Caco-2 (cell line): ENCODE results near the gene CCM2. TPM values are rescaled to one million over a fixed set of nuclear protein-coding genes. Genes with fewer than 3 reads are reported as not detected.

Source experiments
- BruUV-seq: library from RNA; stranded (reverse); fragments of 400-500 nt; replicated peaks from 2 replicates; lab custom pipeline; 2021; lab: Mats Ljungman, UMichigan
- CTCF ChIA-PET: fragments of 300-600 bp; sonication (Branson Sonifier 250); formaldehyde crosslinking; loops from one replicate; lab custom pipeline; 2022; ENCODE audit warnings: antibody characterized with exemption; lab: Charles Lee
- POLR2A ChIA-PET: fragments of 300-600 bp; sonication (Branson Sonifier 250); formaldehyde crosslinking; loops from one replicate; lab custom pipeline; 2022; ENCODE audit warnings: antibody characterized with exemption; lab: Charles Lee
- DNase-seq, 2 experiments: peaks; one replicate each; pipeline versions ENCODE4 v3.0.0 to v3.0.0-alpha.2; 2020 to 2022
- H3K27me3 ChIP-seq: replicated peaks from 2 replicates; pipeline ENCODE4 v1.6.0; 2011; ENCODE audit warnings: low read length; ENCODE audit not compliant: control insufficient read depth, insufficient read depth
- H3K36me3 ChIP-seq: 2 replicates; pipeline ENCODE4 v1.5.1; 2011; ENCODE audit warnings: low read length; ENCODE audit not compliant: control insufficient read depth, insufficient read depth
- H3K4me1 ChIP-seq: fragments of 250-450 bp; sonication (Bioruptor Pico); 2 replicates; pipeline ENCODE4 v1.5.1; 2020; ENCODE audit warnings: mild to moderate bottlenecking
- H3K4me3 ChIP-seq: 2 replicates; pipeline ENCODE4 v1.5.1; 2011; ENCODE audit warnings: low read depth, mild to moderate bottlenecking, control low read depth, low read length
- H3K9me3 ChIP-seq: fragments of 250-450 bp; sonication (Bioruptor Pico); 2 replicates; pipeline ENCODE4 v1.5.1; 2020; ENCODE audit warnings: mild to moderate bottlenecking, moderate library complexity
- H3K27ac Mint-ChIP-seq: one replicate; pipeline ENCODE4 v1.8.0; 2022; ENCODE audit warnings: mixed read lengths; ENCODE audit not compliant: unreplicated experiment
- H3K27me3 Mint-ChIP-seq: one replicate; pipeline ENCODE4 v1.8.0; 2022; ENCODE audit warnings: mixed read lengths; ENCODE audit not compliant: insufficient read depth, unreplicated experiment
- H3K36me3 Mint-ChIP-seq: one replicate; pipeline ENCODE4 v1.8.0; 2022; ENCODE audit warnings: mild to moderate bottlenecking, mixed read lengths; ENCODE audit not compliant: insufficient read depth, unreplicated experiment
- H3K4me1 Mint-ChIP-seq: one replicate; pipeline ENCODE4 v1.8.0; 2022; ENCODE audit warnings: low read depth, mixed read lengths; ENCODE audit not compliant: unreplicated experiment
- H3K4me3 Mint-ChIP-seq: one replicate; pipeline ENCODE4 v1.8.0; 2022; ENCODE audit warnings: mild to moderate bottlenecking, moderate library complexity, mixed read lengths; ENCODE audit not compliant: unreplicated experiment
- H3K9me3 Mint-ChIP-seq: one replicate; pipeline ENCODE4 v1.8.0; 2022; ENCODE audit warnings: mixed read lengths; ENCODE audit not compliant: unreplicated experiment
- CTCF ChIP-seq, 2 experiments: fragments of 200-600 bp in 1 of 2; IDR thresholded peaks; 1 replicate in 1 of 2; 2 replicates in 1 of 2; pipeline versions ENCODE4 v1.5.1 to v1.8.0; 2011 to 2022; ENCODE audit warnings: antibody characterized with exemption in 1 of 2, control low read depth in 1 of 2, inconsistent platforms in 1 of 2, low read depth in 1 of 2, low read length in 1 of 2, mild to moderate bottlenecking in 1 of 2, moderate library complexity in 1 of 2; ENCODE audit not compliant: insufficient read depth in 1 of 2, severe bottlenecking in 1 of 2, unreplicated experiment in 1 of 2
- intact Hi-C: fragments of 100-400 bp; cut with micrococcal nuclease; formaldehyde crosslinking; loops from one replicate; pipeline ENCODE4 v1.10.0; 2022; ENCODE audit not compliant: unreplicated experiment
- total RNA-seq: library from RNA; stranded (reverse); gene quantifications from 2 replicates; pipeline ENCODE4 v1.2.3, GENCODE V29; 2022

Gene CCM2
- total RNA-seq, 1 experiment from 2014 or later: 28.2 TPM

- no TSS peak for BruUV-seq
- no peaks in the 10 kb centered on the region for H3K9me3 Mint-ChIP-seq
Measured at GRCh38 chr7:45105588-45106188, 105.7 kb downstream of the CCM2 start.

GRCh38 chr7:45106820-45107219 lies 106.8 kb downstream of the CCM2 start:
- H3K4me1 ChIP-seq: no peaks in the 10 kb centered on the region
- H3K9me3 ChIP-seq: no peaks in the 10 kb centered on the region
- H3K27me3 Mint-ChIP-seq: no peaks in the 10 kb centered on the region
- peaks cover 6% of the 10 kb centered on the region for H3K4me1 Mint-ChIP-seq
- H3K36me3 ChIP-seq: peaks cover 17% of the 10 kb centered on the region
- H3K27me3 ChIP-seq: no peaks in the 10 kb centered on the region
- ChIA-PET CTCF (no interaction called here), POLR2A (no interaction called here)
- intact Hi-C loops: no loop called here
- BruUV-seq: no TSS peak
- DNase-seq: no peak
- H3K4me3 Mint-ChIP-seq: no peak overlapping the region
- H3K4me3 ChIP-seq: no peak overlapping the region
- TF ChIP-seq CTCF (IDR thresholded peaks at IDR 0.05; ENCODE audit: insufficient read depth in 1 of 2, low read depth in 1 of 2, low read length in 1 of 2, severe bottlenecking in 1 of 2, unreplicated experiment in 1 of 2): no peak
- no peaks in the 10 kb centered on the region for H3K9me3 Mint-ChIP-seq
- no peak overlapping the region for H3K27ac Mint-ChIP-seq
- peaks cover 92% of the 10 kb centered on the region for H3K36me3 Mint-ChIP-seq

More at GRCh38 chr7:45105588-45106188, 105.7 kb downstream of the CCM2 start:
- Histone ChIP-seq H3K4me3 (no peak overlapping the region), H3K9me3 (no peaks in the 10 kb centered on the region), H3K4me1 (no peaks in the 10 kb centered on the region), H3K27me3 (no peaks in the 10 kb centered on the region), H3K36me3 (peaks cover 19% of the 10 kb centered on the region)
- intact Hi-C loops: no loop called here
- Mint-ChIP-seq H3K4me3 (no peak overlapping the region), H3K27ac (no peak overlapping the region), H3K27me3 (no peaks in the 10 kb centered on the region), H3K36me3 (peaks cover 85% of the 10 kb centered on the region), H3K4me1 (peaks cover 6% of the 10 kb centered on the region)
- DNase-seq: no peak
- TF ChIP-seq CTCF (IDR thresholded peaks at IDR 0.05; ENCODE audit: insufficient read depth in 1 of 2, low read depth in 1 of 2, low read length in 1 of 2, severe bottlenecking in 1 of 2, unreplicated experiment in 1 of 2): no peak
- ChIA-PET POLR2A (no interaction called here), CTCF (no interaction called here)

GRCh38 chr7:45107356-45107755 lies 107.4 kb downstream of the CCM2 start:
- POLR2A ChIA-PET: no interaction called here
- peaks cover 91% of the 10 kb centered on the region for H3K36me3 Mint-ChIP-seq
- Histone ChIP-seq H3K4me1 (peaks cover under 1% of the 10 kb centered on the region; the same call in 1 of the 2 replicates), H3K4me3 (no peak overlapping the region), H3K36me3 (peaks cover 14% of the 10 kb centered on the region), H3K9me3 (no peaks in the 10 kb centered on the region), H3K27me3 (no peaks in the 10 kb centered on the region)
- peaks cover 6% of the 10 kb centered on the region for H3K4me1 Mint-ChIP-seq
- H3K4me3 Mint-ChIP-seq: no peak overlapping the region
- no peak for TF ChIP-seq CTCF (IDR thresholded peaks at IDR 0.05; ENCODE audit: insufficient read depth in 1 of 2, low read depth in 1 of 2, low read length in 1 of 2, severe bottlenecking in 1 of 2, unreplicated experiment in 1 of 2)
- CTCF ChIA-PET: no interaction called here
- no TSS peak for BruUV-seq
- no peak overlapping the region for H3K27ac Mint-ChIP-seq
- intact Hi-C loops: no loop called here
- no peaks in the 10 kb centered on the region for H3K27me3 Mint-ChIP-seq
- no peak for DNase-seq
- H3K9me3 Mint-ChIP-seq: no peaks in the 10 kb centered on the region
